Heart left ventricle (tissue), 16 donors: ENCODE results near the gene CAMTA1. TPM values are rescaled to one million over a fixed set of nuclear protein-coding genes. Genes with fewer than 3 reads are reported as not detected.

Experiments used
- ATAC-seq, 4 donors: fragments of 200-7000 bp; cut with Tn5 transposase; one replicate each; pipeline ENCODE4 v1.9.1; 2020 to 2022; ENCODE audit warnings: moderate library complexity in 4 of 4, mild to moderate bottlenecking in 3 of 4, moderate number of reproducible peaks in 1 of 4
- DNase-seq, 5 donors: peaks; one replicate each; pipeline ENCODE4 v3.0.0-alpha.2; 2020
- H3K27ac ChIP-seq, 12 donors: fragments of 200-600 bp; sonication (generic) in 4 of 12; one replicate each; pipeline versions ENCODE4 v1.5.0 to v1.8.0; 2016 to 2022; ENCODE audit warnings: mild to moderate bottlenecking in 2 of 12
- H3K27me3 ChIP-seq, 9 donors: fragments of 200-600 bp; sonication (generic) in 2 of 9; one replicate each; pipeline versions ENCODE4 v1.5.1 to v1.8.0; 2016 to 2022; ENCODE audit warnings: mild to moderate bottlenecking in 3 of 9
- H3K36me3 ChIP-seq, 9 donors: fragments of 200-600 bp; sonication (generic) in 2 of 9; one replicate each; pipeline versions ENCODE4 v1.5.0 to v1.8.0; 2018 to 2022; ENCODE audit warnings: mild to moderate bottlenecking in 2 of 9
- H3K4me1 ChIP-seq, 12 donors: fragments of 200-600 bp; sonication (generic) in 4 of 12; one replicate each; pipeline versions ENCODE4 v1.5.0 to v1.8.0; 2016 to 2022; ENCODE audit warnings: mild to moderate bottlenecking in 3 of 12
- H3K4me3 ChIP-seq, 12 donors: fragments of 200-600 bp; sonication (generic) in 4 of 12; one replicate each; pipeline versions ENCODE4 v1.5.0 to v1.8.0; 2017 to 2022; ENCODE audit warnings: mild to moderate bottlenecking in 9 of 12, moderate library complexity in 4 of 12
- H3K9me3 ChIP-seq, 12 donors: fragments of 200-600 bp; sonication (generic) in 4 of 12; one replicate each; pipeline versions ENCODE4 v1.5.0 to v1.8.0; 2016 to 2022; ENCODE audit warnings: mild to moderate bottlenecking in 1 of 12
- CTCF ChIP-seq, 12 donors: fragments of 200-600 bp; sonication (generic) in 4 of 12; IDR thresholded peaks; one replicate each; pipeline versions ENCODE4 v1.5.0 to v1.8.0; 2018 to 2022; ENCODE audit warnings: antibody characterized with exemption in 12 of 12, mild to moderate bottlenecking in 5 of 12
- POLR2A ChIP-seq, 2 donors: fragments of 450-650 bp; IDR thresholded peaks; one replicate each; pipeline ENCODE4 v1.6.1; 2017; ENCODE audit warnings: antibody characterized with exemption in 2 of 2, mild to moderate bottlenecking in 2 of 2, moderate library complexity in 2 of 2
- WGBS, 4 donors: extraction: QIAGEN DNeasy Blood & Tissue Kit in 2 of 4; methylation state at CpG; one replicate each; pipeline versions ENCODE4 v1.1.5 to v1.1.7; 2013 to 2018; 5-methylcytosine and 5-hydroxymethylcytosine counted together
- intact Hi-C, 10 donors: fragments of 100-400 bp; cut with DNase I; formaldehyde crosslinking; loops; one replicate each; pipeline versions ENCODE4 v1.11.1 to v1.14.2; 2022
- polyA plus RNA-seq, 2 donors: library from polyadenylated mRNA; stranded (reverse); fragments of 200-250 nt; gene quantifications; one replicate each; pipeline ENCODE4 v1.2.3, GENCODE V29; 2013
- total RNA-seq, 9 donors: library from RNA; depleted of rRNA in 2 of 9; stranded (reverse); fragments of >200 nt in 2 of 9; fragmentation: NEBNext Ultra II Directional in 3 of 9; extraction: Animal tissue kit (Norgen Biotek cat#: 25700) in 3 of 9; gene quantifications; one replicate each; pipeline versions ENCODE4 v1.1.0 to v1.2.4, GENCODE V29; 2016 to 2023
- donor health status: ischemic (EF 13 %, LVEDD 7.1; RV severe dilation, severe dysfunction).
- donor health status: healthy with polysubstance abuse.
- donor health status: DM: no; HTN: yes; CAD: no.
- donor health status: DM: no; HTN: no; CAD: no.
- donor health status: ischemic (EF 25% LVEDD 6.9; RV normal size, moderate dysfunction).
- donor health status: ischemic (EF 25% LVEDD 5.7; RV mildly dilated, moderate dysfunction).
- donor health status: healthy.
- donor health status: DM: yes; HTN: yes; CAD: no.
- donor health status: ischemic (EF 35%, LVEDD 5.7; RV mildly dilated, moderate dysfunction).
- donor health status: nonischemic (EF 11% LVEDD 7.7; RV severe dilation, severe dysfunction).
- donor health status: DM: yes; HTN: yes; CAD: no.
- donor health status: PGD.
- donor health status: ischemic (EF 29% LVEDD 5.4; RV normal size, mild dysfunction).
- donor health status: nonischemic (EF 23%, LVEDD 6.1; RV moderate dilation, normal function).

Gene CAMTA1
- total and polyA plus RNA-seq, 11 donors = 114 to 303 (median 137) TPM

GRCh38 chr1:7528386-7529198 lies 743.3 kb downstream of the CAMTA1 start:
- no peak overlapping the region for H3K27ac ChIP-seq
- 80 to 88% (median 85%) methylated on average over 6 of the region's 6 CpGs for WGBS, 4 donors
- intact Hi-C loops = no loop called here
- H3K27me3 ChIP-seq = peaks cover 0 to 4% (median 0%) of the 10 kb centered on the region in 9 donors
- no peak for ATAC-seq
- H3K9me3 ChIP-seq = no peaks in the 10 kb centered on the region
- DNase-seq = peak in 1 of 5 donors; percentile 7
- H3K36me3 ChIP-seq = no peaks in the 10 kb centered on the region
- H3K4me1 ChIP-seq = no peaks in the 10 kb centered on the region
- H3K4me3 ChIP-seq = no peak overlapping the region
- TF ChIP-seq CTCF (IDR thresholded peaks at IDR 0.05) (no peak), POLR2A (IDR thresholded peaks at IDR 0.05) (no peak)

GRCh38 chr1:7529917-7530316 lies 744.7 kb downstream of the CAMTA1 start:
- H3K27me3 ChIP-seq = peaks cover 0 to 10% (median 0%) of the 10 kb centered on the region in 9 donors
- no peak overlapping the region for H3K4me3 ChIP-seq
- no peaks in the 10 kb centered on the region for H3K36me3 ChIP-seq
- DNase-seq (peak in 1 of 5 donors; percentile 32), ATAC-seq (no peak)
- intact Hi-C loops = no loop called here
- H3K9me3 ChIP-seq = no peaks in the 10 kb centered on the region
- no peak for TF ChIP-seq POLR2A (IDR thresholded peaks at IDR 0.05)
- TF ChIP-seq CTCF (IDR thresholded peaks at IDR 0.05) = no peak
- no peak overlapping the region for H3K27ac ChIP-seq
- WGBS, 4 donors = 73 to 86% (median 78%) methylated on average over 4 to 7 of the region's 7 CpGs
- no peaks in the 10 kb centered on the region for H3K4me1 ChIP-seq

- H3K9me3 ChIP-seq = no peaks in the 10 kb centered on the region
- ATAC-seq = no peak
- 93 to 95% (median 94%) methylated on average over 17 to 18 of the region's 18 CpGs for WGBS, 4 donors
- H3K36me3 ChIP-seq = no peaks in the 10 kb centered on the region
- no peak overlapping the region for H3K27ac ChIP-seq
- H3K4me3 ChIP-seq = no peak overlapping the region
- H3K27me3 ChIP-seq = peaks cover 0 to 10% (median 0%) of the 10 kb centered on the region in 9 donors
- H3K4me1 ChIP-seq = no peaks in the 10 kb centered on the region
- intact Hi-C loops = no loop called here
- peak in 2 of 5 donors; percentile 14 to 46 for DNase-seq
- TF ChIP-seq POLR2A (IDR thresholded peaks at IDR 0.05) (no peak), CTCF (IDR thresholded peaks at IDR 0.05) (no peak)
Measured at GRCh38 chr1:7531562-7532340, 746.5 kb downstream of the CAMTA1 start.

- peak in 2 of 4 donors; percentile 16 to 33 for ATAC-seq
- H3K4me1 ChIP-seq = no peaks in the 10 kb centered on the region
- no peaks in the 10 kb centered on the region for H3K9me3 ChIP-seq
- no peaks in the 10 kb centered on the region for H3K36me3 ChIP-seq
- intact Hi-C loops = no loop called here
- DNase-seq = peak in 3 of 5 donors; percentile 16 to 63 (median 21)
- WGBS, 4 donors = 70 to 86% (median 80%) methylated on average over 8 to 10 of the region's 10 CpGs
- TF ChIP-seq POLR2A (IDR thresholded peaks at IDR 0.05) = no peak
- peak in 1 of 12 donors; percentile 8 for TF ChIP-seq CTCF (IDR thresholded peaks at IDR 0.05)
- no peak overlapping the region for H3K27ac ChIP-seq
- peaks cover 0 to 10% (median 0%) of the 10 kb centered on the region in 9 donors for H3K27me3 ChIP-seq
- H3K4me3 ChIP-seq = no peak overlapping the region
Measured at GRCh38 chr1:7533006-7533405, 747.8 kb downstream of the CAMTA1 start.
